HG03159 (cell line): ENCODE results near the gene ZNF736.
"Not testable (repeated sequence)": the region's sequence is repeated elsewhere in the genome, so short reads cannot be mapped to it uniquely, and the experiment has no call there.

Experiments used
- ATAC-seq: cut with Tn5 transposase; IDR thresholded peaks from one replicate; pipeline ENCODE4 v1.9.1; 2021; ENCODE audit warnings: mild to moderate bottlenecking, moderate library complexity; ENCODE audit not compliant: unreplicated experiment

ZNF736 gene

GRCh38 chr7:64313740-64314491, at the start of gene ZNF736:
TSS of gene ZNF736 (plus strand) at chr7:64313961. CDS start at chr7:64314151, 190 bp downstream.
- peak; percentile 100 for ATAC-seq

- ATAC-seq = no peak
Measured at GRCh38 chr7:64266341-64266919, 47.3 kb upstream of the ZNF736 start.

- ATAC-seq = no peak
Measured at GRCh38 chr7:64277630-64278029, 36.1 kb upstream of the ZNF736 start.

DNA sequence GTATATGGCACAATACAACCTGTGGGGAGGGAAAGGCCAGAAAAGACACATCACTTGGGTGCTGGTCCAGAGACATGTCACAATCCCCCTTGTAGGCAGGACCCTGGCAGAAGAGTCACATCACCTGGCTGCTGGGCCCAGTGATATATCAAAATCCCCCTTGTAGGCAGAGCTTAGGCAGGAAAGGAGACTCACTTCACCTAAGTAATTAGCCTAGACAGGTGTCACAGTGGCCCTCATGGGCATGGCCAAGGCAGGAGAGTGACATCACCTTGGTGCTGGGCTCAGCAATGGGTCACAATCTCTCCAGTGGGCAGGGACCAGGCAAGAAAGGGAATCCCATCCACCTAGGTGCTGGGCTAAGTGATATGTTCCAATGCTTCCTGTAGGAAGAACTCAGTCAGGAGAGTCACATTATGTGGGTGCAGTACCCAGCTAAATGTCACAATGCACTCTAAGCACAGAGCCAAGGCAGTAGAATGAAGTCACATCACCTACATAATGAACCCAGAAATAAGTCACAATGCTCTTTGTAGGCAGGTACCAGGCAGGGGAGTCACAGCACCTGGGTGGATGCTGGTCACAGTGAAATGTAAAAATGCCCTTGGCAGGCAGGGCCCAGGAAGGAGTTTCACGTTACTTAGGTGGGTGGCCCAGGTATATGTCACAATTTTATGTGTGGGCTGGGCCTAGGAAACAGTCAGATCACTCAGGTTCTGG, 18.9 kb upstream of the ZNF736 start:
- no peak for ATAC-seq

DNA sequence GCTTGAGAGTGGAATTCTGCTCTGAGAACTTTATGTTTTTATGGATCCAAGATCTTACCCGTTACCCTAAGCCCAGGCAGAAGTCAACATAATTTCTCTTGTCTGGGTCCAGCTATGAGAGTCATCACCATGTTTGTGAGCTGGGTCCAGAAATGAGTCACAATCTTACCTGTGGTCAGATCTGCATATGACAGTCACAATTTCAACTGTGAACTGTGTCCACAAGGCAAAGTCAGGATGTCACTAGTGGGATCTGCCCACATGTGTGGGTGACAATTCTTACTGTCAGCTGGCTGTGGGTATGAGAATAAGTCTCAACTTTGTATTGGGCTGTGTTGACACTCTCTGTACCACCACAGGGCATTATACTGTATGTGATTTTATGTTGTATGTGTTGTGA, 16.3 kb upstream of the ZNF736 start:
- not testable (repeated sequence) for ATAC-seq

DNA sequence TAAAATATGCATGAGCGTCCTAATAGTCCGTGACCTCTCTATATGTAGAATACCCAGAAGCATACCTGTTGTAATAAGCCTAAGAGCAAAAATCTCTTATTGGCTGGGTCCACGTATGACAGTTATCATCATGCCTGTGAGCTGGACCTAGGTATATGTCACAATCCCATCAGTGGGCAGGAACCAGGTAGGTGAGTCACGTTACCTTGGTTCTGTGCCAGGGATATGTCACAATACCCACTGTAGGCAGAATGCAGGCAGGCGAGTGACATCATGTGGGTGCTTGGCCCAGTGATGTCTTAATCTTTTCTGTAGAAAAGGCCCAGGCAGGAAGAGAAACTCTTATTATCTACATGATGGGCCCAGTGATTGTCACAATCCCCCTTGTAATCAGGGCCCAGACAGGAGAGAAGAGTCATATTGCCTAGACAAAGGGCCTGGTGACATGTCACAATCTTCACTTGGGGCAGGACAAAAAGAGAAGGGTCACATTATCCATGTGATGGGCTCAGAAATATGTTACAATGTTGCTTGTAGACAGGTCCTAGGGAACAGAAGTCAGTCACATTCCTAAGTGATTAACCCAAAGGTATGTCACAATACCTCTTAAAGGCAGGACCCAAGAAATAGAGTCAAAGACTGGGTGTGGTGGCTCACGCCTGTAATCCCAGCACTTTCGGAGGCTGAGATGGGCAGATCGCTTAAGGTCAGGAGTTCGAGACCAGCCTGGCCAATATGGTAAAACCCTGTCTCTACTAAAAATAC, 12.9 kb upstream of the ZNF736 start:
- ATAC-seq = no peak

DNA sequence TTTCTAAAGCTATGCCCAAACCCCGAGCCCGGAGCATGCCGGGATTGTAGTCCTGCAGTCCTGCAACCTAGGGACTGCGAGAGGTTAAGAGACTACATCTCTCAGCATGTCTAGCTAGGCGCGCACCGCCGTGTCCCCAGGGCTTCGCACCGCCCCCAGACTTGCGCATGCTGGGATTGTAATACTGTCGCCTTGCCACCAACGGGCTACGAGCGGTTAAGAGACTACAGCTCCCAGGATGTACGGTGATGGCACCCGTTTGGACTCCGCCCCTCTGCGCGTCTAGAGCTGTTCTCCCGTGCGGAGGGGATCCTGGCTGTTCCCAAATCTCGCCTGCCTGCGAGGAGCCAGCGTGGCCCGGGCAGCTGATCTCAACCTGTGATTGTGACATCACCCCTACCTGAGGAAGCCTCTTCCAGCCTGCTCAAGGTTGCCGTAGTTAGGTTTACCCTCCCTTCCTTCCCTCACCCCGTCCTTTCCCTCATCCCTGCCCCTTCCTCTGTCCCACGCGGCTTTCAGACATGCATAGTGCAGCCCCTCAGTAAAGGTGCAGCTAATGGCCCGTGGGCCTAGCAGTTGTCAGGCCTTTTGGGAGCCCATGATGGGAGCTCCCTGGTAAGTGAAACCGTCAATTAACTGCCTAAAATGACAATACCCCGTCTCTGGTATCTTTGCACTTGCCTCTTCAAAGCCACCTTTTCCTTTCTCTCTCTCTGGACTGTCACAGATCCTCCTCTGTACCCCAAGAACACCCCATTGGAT, 6.3 kb upstream of the ZNF736 start:
- ATAC-seq = peak; percentile 97

GRCh38 chr7:64308016-64308270, 5.8 kb upstream of the ZNF736 start:
- ATAC-seq = no peak

GRCh38 chr7:64310426-64310825, 3.3 kb upstream of the ZNF736 start:
- ATAC-seq = no peak

DNA sequence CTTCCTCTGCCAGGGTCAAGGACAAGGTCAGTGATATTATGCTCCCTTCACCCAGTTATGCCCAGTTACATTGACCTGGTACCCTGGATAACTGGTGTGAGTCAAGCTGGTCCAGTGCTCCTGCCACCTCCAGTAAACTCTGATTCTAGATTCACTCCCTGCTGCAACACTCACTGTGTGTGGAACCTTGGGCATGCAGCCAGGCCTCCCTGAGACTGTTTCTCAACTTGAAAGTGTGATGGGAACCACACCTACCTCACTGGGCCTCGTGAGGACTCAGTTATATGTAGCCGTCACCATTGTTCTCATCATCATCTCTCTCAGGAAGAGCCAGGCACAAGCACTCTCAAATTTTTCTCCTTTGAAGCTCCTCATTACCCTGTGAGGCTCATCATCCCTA, 935 bp upstream of the ZNF736 start:
- no peak for ATAC-seq

- no peak for ATAC-seq
Measured at GRCh38 chr7:64314566-64314965, 805 bp downstream of the ZNF736 start.

GRCh38 chr7:64316031-64316742, 2.4 kb downstream of the ZNF736 start:
- not testable (repeated sequence) for ATAC-seq

- ATAC-seq = no peak
Measured at GRCh38 chr7:64320547-64321513, 7.1 kb downstream of the ZNF736 start.

DNA sequence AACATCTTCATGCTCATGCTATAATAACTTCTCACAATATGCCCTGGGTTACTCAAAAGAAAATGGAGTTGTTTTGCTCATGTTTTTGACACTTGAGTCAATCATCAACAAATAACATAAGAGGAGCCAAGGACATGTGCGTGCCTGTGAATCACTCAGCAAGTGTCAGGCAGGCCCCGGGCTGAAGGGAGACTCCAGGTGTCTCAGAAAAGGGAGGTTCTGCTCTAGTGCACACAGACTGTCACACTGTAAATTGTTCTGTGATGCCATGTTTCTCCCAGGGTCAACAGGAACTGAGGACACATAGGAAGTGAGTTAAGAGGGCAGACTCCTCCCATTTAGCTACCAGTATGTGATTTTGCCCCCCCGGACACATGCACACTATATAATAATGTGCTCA, 10.4 kb downstream of the ZNF736 start:
- not testable (repeated sequence) for ATAC-seq

GRCh38 chr7:64348713-64349210, 35.0 kb downstream of the ZNF736 start:
- ATAC-seq = not testable (repeated sequence)

- ATAC-seq = no peak
Measured at GRCh38 chr7:64359543-64359942, 45.8 kb downstream of the ZNF736 start.

- ATAC-seq = no peak
Measured at GRCh38 chr7:64371116-64371515, 57.4 kb downstream of the ZNF736 start.

DNA sequence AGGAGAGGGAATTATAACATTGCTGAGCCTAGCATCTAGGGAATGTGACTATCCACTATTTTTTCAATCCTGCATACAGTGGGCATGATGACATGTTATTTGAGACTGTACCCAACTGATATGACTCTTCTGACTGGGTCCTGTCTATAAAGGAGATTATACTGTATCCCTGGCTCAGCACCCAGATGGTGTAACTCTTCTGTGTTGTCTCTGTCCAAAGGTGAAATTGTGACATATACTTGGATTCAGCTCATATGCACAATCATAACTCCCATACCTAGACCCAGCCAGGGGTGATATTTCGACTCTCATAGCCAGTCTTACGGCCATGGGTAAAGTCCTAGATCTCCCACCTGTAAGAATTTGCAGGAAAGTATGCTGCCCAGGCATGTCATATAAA, 59.3 kb downstream of the ZNF736 start:
- no peak for ATAC-seq

DNA sequence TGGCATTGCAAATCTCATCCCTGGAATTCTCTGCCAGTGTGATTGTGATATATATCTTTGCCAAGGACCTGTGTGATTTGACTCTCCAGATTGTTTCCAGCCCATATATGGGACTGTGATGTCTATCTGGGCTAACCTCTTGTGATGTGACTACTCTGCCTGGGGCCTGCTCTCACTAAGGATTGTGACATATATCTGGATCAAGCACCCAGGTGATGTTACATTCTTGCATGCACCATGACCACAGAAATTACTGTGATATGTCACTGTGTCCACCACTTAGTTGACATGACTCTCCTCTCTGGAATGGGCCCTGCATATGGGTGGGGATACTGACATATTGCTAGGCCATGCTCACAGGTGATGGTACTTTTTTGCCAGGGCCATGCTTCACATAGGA, 86.6 kb downstream of the ZNF736 start:
- no peak for ATAC-seq
